ENCODE data around the gene ZNF350.

The ZNF350 gene

GRCh38 chr19:51915324-51915867 lies 71.2 kb downstream of the ZNF350 start:
- no peak overlapping the region for H3K4me3 ChIP-seq (ENCODE audit: low read length)
- no peak for DNase-seq (ENCODE audit: low read depth, low spot score)
